Pancreas (tissue), 10 donors: Measurements from ENCODE around the gene PPP3R1. TPM values are rescaled to one million over a fixed set of nuclear protein-coding genes. Genes with fewer than 3 reads are reported as not detected.
A peak's percentile ranks its signal among the peaks of the same experiment; 100 is the strongest.

Experiments
- ATAC-seq, 4 donors: fragments of 200-7000 bp; cut with Tn5 transposase; one replicate each; pipeline versions ENCODE4 v1.8.0 to v1.9.1; 2020; ENCODE audit warnings: mild to moderate bottlenecking in 4 of 4, moderate library complexity in 4 of 4
- DNase-seq, 6 donors: peaks; one replicate each; pipeline ENCODE4 v3.0.0-alpha.2; 2020
- FAIRE-seq: peaks from 2 replicates; lab custom pipeline; 2012; peaks lifted over from hg19 to GRCh38; lab: Jason Lieb, UNC
- H3K27ac ChIP-seq, 4 donors: fragments of 200-600 bp; sonication (generic); 1 replicate in 3 of 4; 2 replicates in 1 of 4; pipeline versions ENCODE4 v1.5.0 to v1.8.0; 2020
- H3K27me3 ChIP-seq, 4 donors: fragments of 200-600 bp; one replicate each; pipeline ENCODE4 v1.8.0; 2021
- H3K36me3 ChIP-seq, 3 donors: fragments of 200-600 bp; sonication (generic) in 1 of 3; one replicate each; pipeline versions ENCODE4 v1.5.0 to v1.8.0; 2020 to 2021
- H3K4me1 ChIP-seq, 3 donors: fragments of 200-600 bp; one replicate each; pipeline ENCODE4 v1.8.0; 2021
- H3K4me3 ChIP-seq, 4 donors: fragments of 200-600 bp; sonication (generic) in 2 of 4; one replicate each; pipeline versions ENCODE4 v1.5.0 to v1.8.0; 2020 to 2021
- H3K9me3 ChIP-seq, 4 donors: fragments of 200-600 bp; one replicate each; pipeline ENCODE4 v1.8.0; 2021
- CTCF ChIP-seq, 4 donors: fragments of 200-600 bp; sonication (generic) in 3 of 4; IDR thresholded peaks; one replicate each; pipeline versions ENCODE4 v1.5.0 to v1.8.0; 2021; ENCODE audit warnings: antibody characterized with exemption in 4 of 4
- WGBS, 2 donors: extraction: QIAGEN DNeasy Blood & Tissue Kit; methylation state at CpG; one replicate each; pipeline ENCODE4 v1.1.7; 2013; 5-methylcytosine and 5-hydroxymethylcytosine counted together
- intact Hi-C, 3 donors: fragments of 100-400 bp; cut with DNase I; formaldehyde crosslinking; loops; one replicate each; pipeline versions ENCODE4 v1.11.1 to v1.14.2; 2022
- polyA plus RNA-seq, 2 donors: library from polyadenylated mRNA; stranded (reverse); fragments of 200-250 nt; gene quantifications; one replicate each; pipeline ENCODE4 v1.2.3, GENCODE V29; 2013
- total RNA-seq, 6 donors: library from RNA; stranded (reverse); fragmentation: NEBNext Ultra II Directional in 4 of 6; extraction: Animal tissue kit (Norgen Biotek cat#: 25700) in 4 of 6; gene quantifications; one replicate each; pipeline versions ENCODE4 v1.2.1 to v1.2.4, GENCODE V29; 2021 to 2023
- donor health status: healthy with polysubstance abuse.
- donor health status: DM: no; HTN: no; CAD: no; lungs with moderate emphysema.
- donor health status: DM: no; HTN: no; CAD: no.
- donor health status: control.
- donor health status: control.
- donor health status: Bipolar disorder and iron deficiency.
- donor health status: DM: yes; HTN: yes; CAD: no.
- donor health status: DM: no; HTN: no; CAD: no.
- donor health status: DM: no; HTN: no; CAD: no.
- donor health status: DM: yes; HTN: yes; CAD: no.

The PPP3R1 gene
- total and polyA plus RNA-seq, 8 donors: 6.1 to 27.4 (median 19.6) TPM

- no peak for FAIRE-seq
- Histone ChIP-seq H3K9me3 (no peaks in the 10 kb centered on the region), H3K4me3 (no peak overlapping the region), H3K36me3 (no peaks in the 10 kb centered on the region), H3K27me3 (no peaks in the 10 kb centered on the region), H3K4me1 (peaks cover 15 to 28% (median 19%) of the 10 kb centered on the region in 3 donors), H3K27ac (no peak overlapping the region)
- DNase-seq: no peak
- WGBS, 2 donors: 91 to 96% methylated on average over 5 of the region's 5 CpGs
- no peak for ATAC-seq
- TF ChIP-seq CTCF (IDR thresholded peaks at IDR 0.05): no peak
- intact Hi-C loops: no loop called here
Measured at GRCh38 chr2:68214381-68214780, 38.0 kb downstream of the PPP3R1 start.

DNA sequence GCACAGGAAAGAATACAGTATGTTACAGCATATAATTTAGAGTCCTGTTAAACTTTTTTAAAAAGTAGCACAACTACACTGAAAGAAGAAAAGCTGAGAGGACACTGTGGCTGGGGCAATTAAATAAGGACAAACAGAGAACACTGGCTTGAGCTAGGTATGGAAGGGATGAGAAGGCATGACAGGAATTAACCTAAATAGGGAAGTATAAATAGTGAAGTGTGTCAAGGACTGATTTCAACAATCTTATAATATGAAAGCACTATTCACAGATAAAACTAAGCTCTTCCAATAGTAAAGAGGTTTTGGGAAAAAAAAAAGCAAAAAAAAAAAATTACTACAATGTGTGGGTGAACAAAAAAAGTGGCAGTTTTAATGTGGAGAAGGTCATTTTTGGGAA lies 45.5 kb downstream of the PPP3R1 start:
- no peak for TF ChIP-seq CTCF (IDR thresholded peaks at IDR 0.05)
- no peaks in the 10 kb centered on the region for H3K9me3 ChIP-seq
- H3K36me3 ChIP-seq: no peaks in the 10 kb centered on the region
- peaks cover 14 to 24% (median 15%) of the 10 kb centered on the region in 3 donors for H3K4me1 ChIP-seq
- FAIRE-seq (no peak), ATAC-seq (peak in 3 of 4 donors; percentile 9 to 32 (median 17)), DNase-seq (no peak)
- intact Hi-C loops: no loop called here
- no peaks in the 10 kb centered on the region for H3K27me3 ChIP-seq
- no peak overlapping the region for H3K4me3 ChIP-seq
- H3K27ac ChIP-seq: no peak overlapping the region

DNA sequence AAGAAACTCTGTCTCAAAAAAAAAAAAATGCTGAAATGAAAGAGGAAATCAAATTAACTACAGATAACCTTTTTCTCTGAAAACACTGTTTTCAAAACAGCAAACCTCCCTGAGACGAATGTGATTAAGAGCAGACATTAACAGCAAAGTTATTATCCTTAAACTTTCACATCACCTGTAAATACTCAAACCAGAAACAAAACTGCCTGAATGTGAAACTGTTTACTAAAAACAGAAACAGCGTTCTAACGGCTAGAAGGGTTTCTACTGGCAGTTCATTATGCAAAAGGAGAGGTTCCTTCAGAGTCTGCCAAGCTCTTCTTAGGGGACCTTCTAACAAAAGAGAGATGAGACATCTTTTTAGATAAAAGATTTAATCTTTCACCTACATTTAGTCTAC lies 48.7 kb downstream of the PPP3R1 start:
- intact Hi-C loops: no loop called here
- FAIRE-seq (no peak), ATAC-seq (no peak), DNase-seq (no peak)
- Histone ChIP-seq H3K27ac (no peak overlapping the region), H3K36me3 (no peaks in the 10 kb centered on the region), H3K27me3 (no peaks in the 10 kb centered on the region), H3K4me3 (no peak overlapping the region), H3K4me1 (peaks cover 14 to 24% (median 15%) of the 10 kb centered on the region in 3 donors), H3K9me3 (no peaks in the 10 kb centered on the region)
- no peak for TF ChIP-seq CTCF (IDR thresholded peaks at IDR 0.05)
- 68 to 73% methylated on average over 3 of the region's 3 CpGs for WGBS, 2 donors

DNA sequence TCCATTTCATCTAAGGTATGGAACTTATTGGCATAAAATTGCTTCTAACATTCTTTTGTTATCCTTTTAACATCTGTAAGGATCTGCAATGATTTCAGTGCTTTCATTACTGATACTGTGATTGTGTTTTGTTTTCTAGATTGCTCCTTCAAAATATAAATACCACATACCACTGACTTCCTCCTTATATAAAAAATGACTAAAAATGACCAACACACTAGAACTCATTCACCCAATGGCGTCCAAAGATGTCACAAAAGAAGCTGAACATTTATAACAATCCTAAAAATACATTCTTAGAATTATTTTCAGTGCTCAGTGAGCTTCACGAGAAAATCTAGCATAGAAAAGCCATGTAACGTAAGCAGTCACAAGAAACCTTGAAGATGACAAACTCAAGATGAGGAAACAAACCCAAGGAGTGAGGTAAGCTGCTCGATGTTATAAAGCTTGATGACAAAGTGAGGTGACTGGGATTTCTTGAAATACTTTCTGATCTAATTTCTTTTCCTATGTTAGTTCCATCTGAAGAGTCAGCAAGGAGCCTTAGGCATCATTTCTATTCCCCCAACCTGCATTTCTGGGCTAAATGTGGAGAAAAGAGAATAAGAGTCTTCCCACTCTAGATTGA lies 52.1 kb downstream of the PPP3R1 start:
- DNase-seq (no peak), FAIRE-seq (no peak), ATAC-seq (no peak)
- Histone ChIP-seq H3K36me3 (no peaks in the 10 kb centered on the region), H3K4me3 (no peak overlapping the region), H3K4me1 (peaks cover 16 to 27% (median 19%) of the 10 kb centered on the region in 3 donors), H3K9me3 (no peaks in the 10 kb centered on the region), H3K27me3 (no peaks in the 10 kb centered on the region), H3K27ac (no peak overlapping the region)
- 75 to 90% methylated on average over 4 of the region's 4 CpGs for WGBS, 2 donors
- no peak for TF ChIP-seq CTCF (IDR thresholded peaks at IDR 0.05)
- intact Hi-C loops: no loop called here

DNA sequence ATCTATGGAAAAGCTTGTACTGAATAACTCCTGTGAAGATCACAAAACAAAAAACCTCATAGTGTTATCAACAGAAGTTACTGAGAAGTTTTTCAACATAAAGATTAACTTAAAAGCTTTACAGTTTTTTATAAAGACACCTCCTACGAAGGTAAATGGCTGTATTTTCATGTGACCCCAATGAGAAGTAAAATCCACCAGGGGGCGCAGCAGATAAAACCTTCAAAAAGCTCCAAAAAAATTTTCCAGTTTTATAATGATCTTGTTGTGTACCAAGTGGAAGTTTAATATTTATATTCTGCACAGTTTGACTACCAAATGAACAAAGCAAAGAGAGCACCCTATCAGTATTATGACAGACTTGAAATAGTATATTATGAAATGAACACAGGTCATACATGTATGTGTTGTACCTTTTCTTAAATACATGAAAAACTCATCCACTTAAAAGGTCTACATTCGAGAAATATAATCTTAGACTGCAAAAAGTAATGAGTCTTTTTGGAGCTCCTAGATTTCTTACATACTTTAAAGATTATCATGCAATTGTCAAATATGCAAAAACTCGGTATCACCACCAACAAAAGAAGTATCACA lies 56.1 kb downstream of the PPP3R1 start:
- no peak overlapping the region for H3K4me3 ChIP-seq
- DNase-seq (peak in 1 of 6 donors; percentile 18), ATAC-seq (peak; percentile 58 to 71 (median 64)), FAIRE-seq (peak; percentile 23)
- intact Hi-C loops: no loop called here
- H3K36me3 ChIP-seq: no peaks in the 10 kb centered on the region
- no peaks in the 10 kb centered on the region for H3K27me3 ChIP-seq
- TF ChIP-seq CTCF (IDR thresholded peaks at IDR 0.05): peak; percentile 43 to 66 (median 56)
- H3K4me1 ChIP-seq: peaks cover 5 to 34% (median 30%) of the 10 kb centered on the region in 3 donors
- H3K27ac ChIP-seq: no peak overlapping the region
- WGBS, 2 donors: 34 to 65% methylated on average over 4 of the region's 4 CpGs
- no peaks in the 10 kb centered on the region for H3K9me3 ChIP-seq
